ENCODE data around the gene PRDM16. TPM values are rescaled to one million over a fixed set of nuclear protein-coding genes. Genes with fewer than 3 reads are reported as not detected.

PRDM16 gene
- total RNA-seq, 1 experiment from 2014 or later: 0.17 TPM

DNA sequence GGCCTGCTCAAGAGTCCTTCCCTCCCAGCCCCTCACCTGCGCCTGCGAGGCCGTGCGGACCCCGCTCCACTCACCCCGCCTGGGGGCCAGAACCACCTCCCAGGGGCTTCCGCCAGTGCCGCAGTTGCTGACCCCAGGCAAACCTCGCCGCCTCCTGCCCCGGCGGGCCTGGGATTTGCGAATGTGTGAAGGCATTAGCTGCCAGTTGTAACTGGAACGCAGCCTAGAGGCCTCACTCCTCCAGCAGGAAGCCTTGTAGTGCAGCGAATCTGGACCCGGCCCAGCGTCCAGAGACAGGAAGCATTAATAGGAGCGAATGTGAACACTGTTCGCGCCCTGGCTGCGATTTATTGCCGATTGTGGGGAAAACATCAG lies 244.6 kb downstream of the PRDM16 start:
- Histone ChIP-seq H3K4me2 (ENCODE audit: insufficient read depth, insufficient read length, low read length) (no peak overlapping the region), H3K27me3 (ENCODE audit: insufficient read depth, low read length) (peaks cover 3% of the 10 kb centered on the region; the same call in 1 of the 2 replicates), H4K5ac (ENCODE audit: insufficient read length, low read depth, low read length) (no peak overlapping the region), H3T11ph (ENCODE audit: low read length) (no peak overlapping the region), H4K91ac (ENCODE audit: insufficient read length, low read depth, low read length) (no peak overlapping the region), H3K9me3 (ENCODE audit: control insufficient read depth, low read depth, low read length) (no peaks in the 10 kb centered on the region), H3K9ac (ENCODE audit: extremely low read depth, insufficient read length, low read length) (no peak overlapping the region), H3K4ac (ENCODE audit: low read depth, low read length) (no peak overlapping the region), H3K27ac (ENCODE audit: insufficient read length, low read depth, low read length) (no peak overlapping the region), H2BK5ac (ENCODE audit: insufficient read length, low read length) (no peak overlapping the region), H4K8ac (replicated peaks; ENCODE audit: insufficient read length, low read depth, low read length) (no peak overlapping the region), H3K4me1 (ENCODE audit: insufficient read depth, low read length) (peaks cover 2% of the 10 kb centered on the region; the same call in 1 of the 2 replicates), H3K18ac (ENCODE audit: insufficient read length, low read depth, low read length) (no peak overlapping the region), H2AK5ac (ENCODE audit: insufficient read length, low read length) (no peak overlapping the region), H2BK120ac (ENCODE audit: low read depth, low read length, poor library complexity, severe bottlenecking) (no peak overlapping the region), H3K56ac (ENCODE audit: insufficient read length, low read depth, low read length) (no peak overlapping the region), H2BK20ac (ENCODE audit: low read depth, low read length, poor library complexity, severe bottlenecking) (no peak overlapping the region), H2AFZ (ENCODE audit: low read length) (no peak overlapping the region), H2BK12ac (ENCODE audit: insufficient read length, low read depth, low read length) (no peak overlapping the region), H3K79me1 (ENCODE audit: insufficient read depth, low read depth, low read length, poor library complexity, severe bottlenecking) (no peaks in the 10 kb centered on the region), H3K23ac (ENCODE audit: insufficient read length, low read depth, low read length) (no peak overlapping the region), H3K79me2 (ENCODE audit: insufficient read depth, low read length) (no peaks in the 10 kb centered on the region), H3K14ac (ENCODE audit: insufficient read depth, low read length) (no peak overlapping the region), H2BK15ac (ENCODE audit: low read depth, low read length) (no peak overlapping the region), H3K23me2 (ENCODE audit: insufficient read length, low read depth, low read length, poor library complexity, severe bottlenecking) (no peaks in the 10 kb centered on the region), H4K20me1 (ENCODE audit: control insufficient read depth, insufficient read depth, insufficient read length) (no peaks in the 10 kb centered on the region)
- Mint-ChIP-seq H3K27ac (no peak overlapping the region), H3K36me3 (ENCODE audit: insufficient read depth in 1 of 3, low read depth in 3 of 3) (no peaks in the 10 kb centered on the region), H3K27me3 (ENCODE audit: low read depth) (peaks cover 33% of the 10 kb centered on the region), H3K4me1 (peaks cover 33 to 39% of the 10 kb centered on the region in 2 experiments), H3K4me3 (no peak overlapping the region), H3K9me3 (peaks cover 0 to 3% of the 10 kb centered on the region in 2 experiments; a peak in 1 of 5 replicates)
- DNase-seq: peak; percentile 46
- WGBS (ENCODE audit: extremely low coverage, insufficient read length, low lambda C conversion rate): no CpG with 5 or more reads among the region's 22 CpGs
- TF ChIP-seq, protein P1, sequence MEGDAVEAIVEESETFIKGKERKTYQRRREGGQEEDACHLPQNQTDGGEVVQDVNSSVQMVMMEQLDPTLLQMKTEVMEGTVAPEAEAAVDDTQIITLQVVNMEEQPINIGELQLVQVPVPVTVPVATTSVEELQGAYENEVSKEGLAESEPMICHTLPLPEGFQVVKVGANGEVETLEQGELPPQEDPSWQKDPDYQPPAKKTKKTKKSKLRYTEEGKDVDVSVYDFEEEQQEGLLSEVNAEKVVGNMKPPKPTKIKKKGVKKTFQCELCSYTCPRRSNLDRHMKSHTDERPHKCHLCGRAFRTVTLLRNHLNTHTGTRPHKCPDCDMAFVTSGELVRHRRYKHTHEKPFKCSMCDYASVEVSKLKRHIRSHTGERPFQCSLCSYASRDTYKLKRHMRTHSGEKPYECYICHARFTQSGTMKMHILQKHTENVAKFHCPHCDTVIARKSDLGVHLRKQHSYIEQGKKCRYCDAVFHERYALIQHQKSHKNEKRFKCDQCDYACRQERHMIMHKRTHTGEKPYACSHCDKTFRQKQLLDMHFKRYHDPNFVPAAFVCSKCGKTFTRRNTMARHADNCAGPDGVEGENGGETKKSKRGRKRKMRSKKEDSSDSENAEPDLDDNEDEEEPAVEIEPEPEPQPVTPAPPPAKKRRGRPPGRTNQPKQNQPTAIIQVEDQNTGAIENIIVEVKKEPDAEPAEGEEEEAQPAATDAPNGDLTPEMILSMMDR (conservative IDR thresholded peaks at IDR 0.05): no peak

Data from H9 (cell line).